ENCODE results near the gene KLF4. TPM values are rescaled to one million over a fixed set of nuclear protein-coding genes. Genes with fewer than 3 reads are reported as not detected.
"Not testable (repeated sequence)": the region's sequence is repeated elsewhere in the genome, so short reads cannot be mapped to it uniquely, and the experiment has no call there.

Gene KLF4
- 51.6 and 53.9 TPM in 2 replicates for total RNA-seq (2014; rRNA removed; shearing (Covaris generic))

DNA sequence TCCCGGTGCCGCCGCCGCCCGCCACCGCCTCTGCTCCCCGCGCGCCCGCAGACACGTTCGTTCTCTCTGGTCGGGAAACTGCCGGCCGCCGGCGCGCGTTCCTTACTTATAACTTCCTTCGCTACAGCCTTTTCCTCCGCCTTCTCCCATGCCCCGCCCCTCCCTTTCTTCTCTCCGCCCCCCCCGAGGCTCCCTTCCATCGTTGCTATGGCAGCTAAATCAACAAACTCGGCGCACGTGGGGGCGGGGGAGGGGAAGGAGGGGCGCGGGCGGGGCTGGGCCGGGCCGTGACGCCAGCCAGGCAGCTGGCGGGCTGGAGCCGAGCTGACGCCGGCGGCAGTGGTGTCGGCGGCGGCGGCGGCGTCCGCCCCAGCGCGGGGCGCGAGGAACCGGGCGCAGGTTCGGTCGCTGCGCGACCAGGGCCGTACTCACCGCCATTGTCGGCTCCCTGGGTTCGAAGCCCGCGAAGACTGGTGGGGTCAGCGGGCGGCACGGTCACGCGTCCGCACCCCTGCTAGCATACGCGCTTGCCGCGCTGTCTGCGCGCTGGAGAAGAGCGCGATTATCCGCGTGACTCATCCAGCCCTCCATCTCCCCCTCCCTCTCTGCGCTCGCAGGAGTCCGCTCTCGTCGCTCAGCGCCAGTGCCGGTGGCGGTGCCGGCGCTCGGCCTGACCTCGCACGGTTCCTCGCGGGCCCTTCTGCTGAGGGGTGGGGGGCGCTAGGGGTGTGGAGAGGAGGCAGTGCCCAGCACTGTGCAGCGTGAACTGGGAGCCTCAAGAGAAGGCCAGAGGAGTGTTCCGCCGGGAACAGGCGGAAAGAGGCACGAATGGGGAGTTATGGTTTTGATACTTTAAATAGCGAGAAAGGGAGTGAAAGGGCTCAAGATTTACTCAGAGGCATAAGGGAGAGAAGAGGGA, at the start of gene KLF4:
Gene KLF4 (minus strand): TSS at position 83 of the 919 bp plus-strand sequence. CDS start 597 bp downstream, outside the sequence.
- DNase-seq (ENCODE audit: low spot score): peak; percentile 90

DNA sequence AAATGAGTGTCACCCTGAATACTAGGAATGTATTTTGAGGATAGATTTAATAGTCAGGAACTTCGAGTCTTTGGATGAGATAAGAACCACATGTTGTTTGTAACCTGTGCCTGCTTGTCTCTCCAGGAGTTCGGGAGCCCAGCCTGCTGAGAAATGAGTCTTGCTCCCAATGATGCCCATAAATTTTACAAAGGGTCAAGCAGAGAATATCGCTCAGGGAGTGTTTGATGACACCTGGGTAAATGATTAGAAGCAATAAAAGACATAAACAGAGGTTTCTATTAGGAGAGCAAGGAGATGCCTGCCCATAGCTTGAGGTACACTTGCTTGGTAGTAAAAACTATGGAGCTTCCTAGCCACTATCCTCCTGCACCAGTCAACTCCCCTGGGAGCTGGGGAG, 46.9 kb upstream of the KLF4 start:
- DNase-seq (ENCODE audit: low spot score): no peak

- no peak for DNase-seq (ENCODE audit: low spot score)
These were observed 45.0 kb upstream of the KLF4 start for GRCh38 chr9:107534510-107535078.

DNA sequence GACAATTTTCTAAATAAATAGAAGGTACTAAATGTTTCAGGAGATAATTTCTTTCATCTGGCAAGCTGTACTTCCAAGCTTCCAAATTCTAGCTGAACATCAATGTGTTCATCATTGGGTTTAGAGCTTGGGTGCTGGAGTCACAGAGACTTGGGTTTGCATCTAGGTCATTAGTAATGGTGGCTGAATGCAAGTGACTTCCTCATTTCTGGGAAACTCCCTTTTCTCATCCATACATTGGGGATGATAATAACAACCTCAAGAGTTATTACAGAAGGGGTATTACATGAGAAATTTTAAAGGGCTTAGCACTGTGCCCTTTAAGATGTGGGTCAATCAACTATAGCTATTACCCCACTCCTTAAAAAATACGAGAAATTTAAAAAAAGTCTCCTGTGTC, 41.1 kb upstream of the KLF4 start:
- no peak for DNase-seq (ENCODE audit: low spot score)

- no peak for DNase-seq (ENCODE audit: low spot score)
These were observed 39.1 kb upstream of the KLF4 start for GRCh38 chr9:107528686-107529085.

DNA sequence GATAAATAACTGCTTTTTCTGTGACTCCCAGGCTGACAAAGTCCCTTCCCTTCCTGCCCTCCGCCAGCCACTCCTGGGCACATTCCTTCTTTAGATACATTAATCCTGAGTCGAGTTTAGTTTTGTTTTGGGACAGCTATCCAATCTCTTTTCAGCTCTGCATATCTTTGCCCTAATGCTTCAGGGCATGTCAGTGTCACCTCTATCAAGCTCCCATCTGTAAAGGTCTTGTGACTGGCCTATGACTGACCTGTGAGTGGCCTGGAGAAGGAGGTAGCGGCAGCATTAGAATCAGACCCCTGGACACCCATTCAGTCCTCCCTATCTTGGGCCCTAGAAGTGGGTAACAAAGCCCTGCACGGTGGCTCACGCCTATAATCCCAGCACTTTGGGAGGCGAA, 34.0 kb upstream of the KLF4 start:
- no peak for DNase-seq (ENCODE audit: low spot score)

GRCh38 chr9:107520186-107520585, 30.6 kb upstream of the KLF4 start:
- no peak for DNase-seq (ENCODE audit: low spot score)

GRCh38 chr9:107518037-107518807, 28.7 kb upstream of the KLF4 start:
- DNase-seq (ENCODE audit: low spot score): no peak

DNA sequence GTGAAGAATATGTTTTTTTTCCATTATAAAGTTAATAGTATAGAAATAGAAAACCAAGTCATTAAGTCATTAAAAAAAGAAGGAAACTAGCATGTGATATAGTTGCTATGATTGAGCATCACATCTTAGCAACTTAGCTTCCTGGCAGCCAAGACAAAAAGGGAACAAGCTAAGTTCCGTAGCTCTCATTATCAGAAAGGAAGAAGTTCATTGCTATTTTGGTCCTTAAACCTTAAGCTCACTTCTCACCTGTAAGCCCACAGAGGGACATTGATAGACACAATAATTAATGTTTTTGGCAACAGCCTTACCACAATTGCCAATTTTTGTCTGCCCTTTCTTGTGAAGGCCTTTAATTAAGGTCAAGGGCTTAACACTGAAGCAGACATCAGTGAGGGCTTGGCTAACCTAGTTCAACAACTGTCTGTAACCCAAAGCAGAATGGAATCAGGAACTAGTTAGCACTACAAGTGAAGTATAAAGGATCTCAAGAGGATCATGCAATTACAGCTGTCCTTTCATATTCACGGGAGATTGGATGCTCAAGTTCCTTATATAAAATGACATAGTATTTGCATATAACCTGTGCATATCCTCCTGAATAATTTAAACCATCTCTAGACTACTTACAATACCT, 24.0 kb upstream of the KLF4 start:
- DNase-seq (ENCODE audit: low spot score): no peak

GRCh38 chr9:107504585-107505455, 15.3 kb upstream of the KLF4 start:
- DNase-seq (ENCODE audit: low spot score): peak; percentile 78

GRCh38 chr9:107502464-107502863, 12.9 kb upstream of the KLF4 start:
- DNase-seq (ENCODE audit: low spot score): no peak

DNA sequence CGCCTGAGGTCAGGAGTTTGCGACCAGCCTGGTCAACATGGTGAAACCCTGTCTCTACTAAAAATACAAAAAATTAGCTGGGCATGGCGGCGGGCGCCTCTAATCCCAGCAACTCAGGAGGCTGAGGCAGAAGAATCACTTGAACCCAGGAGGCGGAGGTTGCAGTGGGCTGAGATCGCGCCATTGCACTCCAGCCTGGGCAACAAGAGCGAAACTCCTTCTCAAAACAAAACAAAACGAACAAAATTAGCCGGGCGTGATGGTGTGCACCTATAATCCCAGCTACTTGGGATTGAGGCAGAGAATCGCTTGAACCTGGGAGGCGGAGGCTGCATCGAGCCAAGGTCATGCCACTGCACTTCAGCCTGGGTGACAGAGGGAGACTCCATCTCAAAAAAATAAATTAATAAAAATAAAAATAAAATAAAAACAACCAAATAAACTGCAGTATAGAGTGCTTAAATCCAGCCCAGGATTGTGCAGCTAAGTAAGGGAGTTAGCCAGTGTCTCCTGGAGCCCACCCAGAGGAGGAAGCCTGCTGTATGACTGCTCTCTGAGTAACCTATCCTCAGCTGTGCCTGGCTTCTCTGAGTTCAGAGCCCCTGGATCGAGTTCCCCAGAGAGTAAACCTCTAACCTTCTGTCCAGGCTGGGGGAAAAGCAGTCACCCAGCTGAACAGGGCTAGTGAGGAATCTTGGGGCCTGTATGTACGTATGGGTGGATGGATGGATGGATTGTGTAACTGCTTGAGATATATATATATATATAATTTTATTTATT, 11.0 kb upstream of the KLF4 start:
- DNase-seq (ENCODE audit: low spot score): not testable (repeated sequence)

GRCh38 chr9:107496976-107497375, 7.4 kb upstream of the KLF4 start:
- no peak for DNase-seq (ENCODE audit: low spot score)

DNA sequence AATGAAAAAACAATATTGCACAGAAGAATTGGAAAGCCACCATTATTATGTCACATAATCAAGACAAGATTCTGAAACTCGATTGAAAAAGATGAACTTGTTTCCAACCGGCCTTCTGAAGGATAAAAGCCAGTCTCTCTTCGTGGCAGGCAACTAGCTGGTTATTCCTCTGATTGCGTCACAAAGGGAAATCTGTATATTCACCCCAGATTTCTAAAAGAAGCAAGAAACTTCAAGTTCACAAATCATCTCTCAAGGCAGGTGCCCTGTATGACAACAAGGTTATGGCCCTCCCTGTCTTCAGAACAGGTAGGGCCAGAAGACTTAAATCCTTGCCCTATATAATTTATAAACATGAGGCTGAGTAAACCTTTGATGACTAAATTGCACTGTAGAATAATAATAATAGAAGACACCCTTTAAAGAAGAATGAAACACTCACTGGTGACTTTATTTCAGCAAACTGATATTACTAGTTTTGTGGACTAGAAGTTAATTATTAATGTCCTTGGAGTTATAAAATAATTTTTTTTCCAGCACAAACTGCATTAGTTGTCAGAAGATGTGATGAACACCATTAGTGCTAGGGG, 2.9 kb upstream of the KLF4 start:
- DNase-seq (ENCODE audit: low spot score): peak; percentile 11

GRCh38 chr9:107491081-107492053, 1.8 kb upstream of the KLF4 start:
- DNase-seq (ENCODE audit: low spot score): no peak

- DNase-seq (ENCODE audit: low spot score): not testable (repeated sequence)
These were observed 1.0 kb upstream of the KLF4 start for GRCh38 chr9:107490606-107490970.

DNA sequence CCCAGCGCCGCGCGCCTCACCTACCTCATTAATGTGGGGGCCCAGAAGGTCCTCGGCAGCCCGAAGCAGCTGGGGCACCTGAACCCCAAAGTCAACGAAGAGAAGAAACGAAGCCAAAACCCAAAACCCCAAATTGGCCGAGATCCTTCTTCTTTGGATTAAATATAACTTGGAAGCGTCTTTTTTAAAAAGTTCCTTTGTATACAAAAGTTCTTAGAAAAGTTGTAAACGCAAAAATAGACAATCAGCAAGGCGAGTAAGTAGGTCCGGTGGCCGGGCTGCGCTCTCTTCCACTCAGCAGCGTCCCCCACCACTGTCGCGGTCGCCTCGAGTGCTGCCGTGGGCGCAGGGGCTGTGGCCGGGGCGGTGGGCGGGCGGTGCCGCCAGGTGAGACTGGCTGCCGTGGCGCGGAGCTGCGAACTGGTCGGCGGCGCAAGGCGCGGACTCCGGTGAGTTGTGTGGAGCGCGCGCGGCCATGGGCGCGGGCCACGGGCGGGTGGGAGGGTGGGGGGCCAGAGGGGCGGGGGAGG, 360 bp downstream of the KLF4 start:
- peak; percentile 50 for DNase-seq (ENCODE audit: low spot score)
